ENCODE data around the gene CFD. TPM values are rescaled to one million over a fixed set of nuclear protein-coding genes. Genes with fewer than 3 reads are reported as not detected.
"Not testable (repeated sequence)": the region's sequence is repeated elsewhere in the genome, so short reads cannot be mapped to it uniquely, and the experiment has no call there.

Gene CFD
- polyA plus RNA-seq, 1 donor from 2014 or later, result 5.3 TPM

DNA sequence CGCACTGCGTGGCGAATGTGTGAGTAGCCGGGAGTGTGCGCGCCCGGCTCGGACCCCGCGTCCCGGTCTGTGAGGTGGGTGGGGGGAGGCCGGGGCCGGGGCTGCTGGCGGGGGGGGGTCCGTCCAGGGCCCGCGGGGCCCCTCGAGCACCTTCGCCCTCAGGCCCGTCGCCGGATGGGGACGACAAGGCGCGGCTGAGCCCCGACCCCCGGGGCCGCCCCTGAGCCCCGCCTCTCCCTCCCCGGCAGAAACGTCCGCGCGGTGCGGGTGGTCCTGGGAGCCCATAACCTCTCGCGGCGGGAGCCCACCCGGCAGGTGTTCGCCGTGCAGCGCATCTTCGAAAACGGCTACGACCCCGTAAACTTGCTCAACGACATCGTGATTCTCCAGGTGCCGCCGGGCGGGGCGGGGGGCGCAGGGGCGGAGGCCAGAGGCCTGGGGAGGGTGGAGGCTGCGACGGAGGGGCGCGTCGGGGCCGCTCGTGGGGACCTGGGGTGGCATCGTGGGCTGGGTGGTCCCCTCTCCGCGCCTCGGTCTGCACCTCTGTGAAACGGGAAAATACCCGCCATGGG lies 6.4 kb upstream of the CFD start:
- Histone ChIP-seq H3K9ac (ENCODE audit: low read length) (no peak overlapping the region), H3K27ac (ENCODE audit: low read length) (no peak overlapping the region), H2AFZ (ENCODE audit: low read depth, low read length) (no peak overlapping the region), H3K9me3 (ENCODE audit: low read length) (no peaks in the 10 kb centered on the region), H3K79me2 (replicated peaks; ENCODE audit: insufficient read depth, low read length) (no peaks in the 10 kb centered on the region), H3F3A (ENCODE audit: insufficient read depth, low read length, poor library complexity, severe bottlenecking) (no peaks in the 10 kb centered on the region), H4K20me1 (ENCODE audit: insufficient read depth) (no peaks in the 10 kb centered on the region), H3K4me2 (ENCODE audit: low read length) (no peak overlapping the region), H3K9me2 (ENCODE audit: insufficient read depth, low read length) (no peaks in the 10 kb centered on the region), H3K36me3 (ENCODE audit: insufficient read depth, low read length) (no peaks in the 10 kb centered on the region), H3K27me3 (ENCODE audit: insufficient read depth, low read depth, low read length) (peaks cover under 1% of the 10 kb centered on the region), H3K4me3 (ENCODE audit: low read length) (no peak overlapping the region)
- TF ChIP-seq, protein P1, sequence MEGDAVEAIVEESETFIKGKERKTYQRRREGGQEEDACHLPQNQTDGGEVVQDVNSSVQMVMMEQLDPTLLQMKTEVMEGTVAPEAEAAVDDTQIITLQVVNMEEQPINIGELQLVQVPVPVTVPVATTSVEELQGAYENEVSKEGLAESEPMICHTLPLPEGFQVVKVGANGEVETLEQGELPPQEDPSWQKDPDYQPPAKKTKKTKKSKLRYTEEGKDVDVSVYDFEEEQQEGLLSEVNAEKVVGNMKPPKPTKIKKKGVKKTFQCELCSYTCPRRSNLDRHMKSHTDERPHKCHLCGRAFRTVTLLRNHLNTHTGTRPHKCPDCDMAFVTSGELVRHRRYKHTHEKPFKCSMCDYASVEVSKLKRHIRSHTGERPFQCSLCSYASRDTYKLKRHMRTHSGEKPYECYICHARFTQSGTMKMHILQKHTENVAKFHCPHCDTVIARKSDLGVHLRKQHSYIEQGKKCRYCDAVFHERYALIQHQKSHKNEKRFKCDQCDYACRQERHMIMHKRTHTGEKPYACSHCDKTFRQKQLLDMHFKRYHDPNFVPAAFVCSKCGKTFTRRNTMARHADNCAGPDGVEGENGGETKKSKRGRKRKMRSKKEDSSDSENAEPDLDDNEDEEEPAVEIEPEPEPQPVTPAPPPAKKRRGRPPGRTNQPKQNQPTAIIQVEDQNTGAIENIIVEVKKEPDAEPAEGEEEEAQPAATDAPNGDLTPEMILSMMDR (IDR thresholded peaks at IDR 0.05; ENCODE audit: poor library complexity, severe bottlenecking), result no peak
- TF ChIP-seq EP300 (conservative IDR thresholded peaks at IDR 0.05; ENCODE audit: poor library complexity, severe bottlenecking), result no peak
- no peak for TF ChIP-seq SMC3 (conservative IDR thresholded peaks at IDR 0.05; ENCODE audit: poor library complexity)
- TF ChIP-seq, protein P2, sequence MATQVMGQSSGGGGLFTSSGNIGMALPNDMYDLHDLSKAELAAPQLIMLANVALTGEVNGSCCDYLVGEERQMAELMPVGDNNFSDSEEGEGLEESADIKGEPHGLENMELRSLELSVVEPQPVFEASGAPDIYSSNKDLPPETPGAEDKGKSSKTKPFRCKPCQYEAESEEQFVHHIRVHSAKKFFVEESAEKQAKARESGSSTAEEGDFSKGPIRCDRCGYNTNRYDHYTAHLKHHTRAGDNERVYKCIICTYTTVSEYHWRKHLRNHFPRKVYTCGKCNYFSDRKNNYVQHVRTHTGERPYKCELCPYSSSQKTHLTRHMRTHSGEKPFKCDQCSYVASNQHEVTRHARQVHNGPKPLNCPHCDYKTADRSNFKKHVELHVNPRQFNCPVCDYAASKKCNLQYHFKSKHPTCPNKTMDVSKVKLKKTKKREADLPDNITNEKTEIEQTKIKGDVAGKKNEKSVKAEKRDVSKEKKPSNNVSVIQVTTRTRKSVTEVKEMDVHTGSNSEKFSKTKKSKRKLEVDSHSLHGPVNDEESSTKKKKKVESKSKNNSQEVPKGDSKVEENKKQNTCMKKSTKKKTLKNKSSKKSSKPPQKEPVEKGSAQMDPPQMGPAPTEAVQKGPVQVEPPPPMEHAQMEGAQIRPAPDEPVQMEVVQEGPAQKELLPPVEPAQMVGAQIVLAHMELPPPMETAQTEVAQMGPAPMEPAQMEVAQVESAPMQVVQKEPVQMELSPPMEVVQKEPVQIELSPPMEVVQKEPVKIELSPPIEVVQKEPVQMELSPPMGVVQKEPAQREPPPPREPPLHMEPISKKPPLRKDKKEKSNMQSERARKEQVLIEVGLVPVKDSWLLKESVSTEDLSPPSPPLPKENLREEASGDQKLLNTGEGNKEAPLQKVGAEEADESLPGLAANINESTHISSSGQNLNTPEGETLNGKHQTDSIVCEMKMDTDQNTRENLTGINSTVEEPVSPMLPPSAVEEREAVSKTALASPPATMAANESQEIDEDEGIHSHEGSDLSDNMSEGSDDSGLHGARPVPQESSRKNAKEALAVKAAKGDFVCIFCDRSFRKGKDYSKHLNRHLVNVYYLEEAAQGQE (IDR thresholded peaks at IDR 0.05; ENCODE audit: borderline replicate concordance), result no peak
- no peak for TF ChIP-seq MXI1 (conservative IDR thresholded peaks at IDR 0.05; ENCODE audit: poor library complexity, severe bottlenecking)
- no peak for TF ChIP-seq EZH2 (IDR thresholded peaks at IDR 0.05; ENCODE audit: borderline replicate concordance, insufficient read depth, low read length, poor library complexity, severe bottlenecking)
- TF ChIP-seq POLR2AphosphoS5 (IDR thresholded peaks at IDR 0.05), result no peak
- TF ChIP-seq TAF1 (IDR thresholded peaks at IDR 0.05; ENCODE audit: low read depth), result no peak
- TF ChIP-seq RAD21 (conservative IDR thresholded peaks at IDR 0.05), result no peak

DNA sequence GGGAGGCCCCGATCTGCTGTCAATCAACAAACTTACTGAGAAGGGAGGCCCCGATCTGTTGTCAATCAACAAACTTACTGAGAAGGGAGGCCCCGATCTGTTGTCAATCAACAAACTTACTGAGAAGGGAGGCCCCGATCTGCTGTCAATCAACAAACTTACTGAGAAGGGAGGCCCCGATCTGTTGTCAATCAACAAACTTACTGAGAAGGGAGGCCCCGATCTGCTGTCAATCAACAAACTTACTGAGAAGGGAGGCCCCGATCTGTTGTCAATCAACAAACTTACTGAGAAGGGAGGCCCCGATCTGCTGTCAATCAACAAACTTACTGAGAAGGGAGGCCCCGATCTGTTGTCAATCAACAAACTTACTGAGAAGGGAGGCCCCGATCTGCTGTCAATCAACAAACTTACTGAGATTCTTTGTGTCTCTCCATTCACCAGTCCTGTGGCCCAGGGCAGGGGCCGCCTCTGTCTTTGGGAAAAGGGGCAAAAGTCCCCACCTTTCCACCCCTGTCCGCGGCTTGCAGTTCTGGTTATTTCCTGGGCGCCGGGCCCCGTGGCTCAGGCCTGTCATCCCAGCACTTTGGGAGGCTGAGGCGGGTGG lies 5.7 kb upstream of the CFD start:
- H3K79me2 ChIP-seq (replicated peaks; ENCODE audit: insufficient read depth, low read length); H3K4me3 ChIP-seq (ENCODE audit: low read length); H3K9ac ChIP-seq (ENCODE audit: low read length); H3K36me3 ChIP-seq (ENCODE audit: insufficient read depth, low read length); H3K9me2 ChIP-seq (ENCODE audit: insufficient read depth, low read length); H3K4me2 ChIP-seq (ENCODE audit: low read length); H3F3A ChIP-seq (ENCODE audit: insufficient read depth, low read length, poor library complexity, severe bottlenecking); H4K20me1 ChIP-seq (ENCODE audit: insufficient read depth); H2AFZ ChIP-seq (ENCODE audit: low read depth, low read length); H3K9me3 ChIP-seq (ENCODE audit: low read length); H3K27ac ChIP-seq (ENCODE audit: low read length); H3K27me3 ChIP-seq (ENCODE audit: insufficient read depth, low read depth, low read length): not testable (repeated sequence)
